GM10266 (cell line): ENCODE data around the gene CCBE1.

Experiments used
- DNase-seq: peaks from one replicate; pipeline ENCODE4 v3.0.0; 2012; ENCODE audit errors: extremely low spot score
- TF ChIP-seq, protein P1 (sequence below): IDR thresholded peaks from 2 replicates; pipeline ENCODE4 v1.5.1; 2012; ENCODE audit warnings: mild to moderate bottlenecking, low read depth; ENCODE audit not compliant: control insufficient read depth, insufficient read depth; ENCODE audit errors: missing control alignments

CCBE1 gene

DNA sequence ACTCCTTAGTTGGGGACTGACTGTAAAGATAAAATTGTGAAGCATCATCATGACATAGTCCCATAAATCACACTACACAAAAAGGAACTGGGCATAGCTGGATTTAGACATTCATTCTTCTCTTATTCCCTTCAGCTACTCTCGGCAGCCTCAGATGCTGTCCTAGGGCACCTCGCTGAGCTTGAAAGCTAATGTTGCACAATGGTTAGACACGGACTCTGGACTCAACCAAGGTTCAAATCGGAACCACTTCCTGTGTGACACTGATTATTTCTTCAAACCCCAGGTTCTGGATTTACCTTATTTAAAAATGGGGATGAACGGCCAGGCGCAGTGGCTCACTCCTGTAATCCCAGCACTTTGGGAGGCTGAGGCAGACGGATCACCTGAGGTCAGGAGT is 89.8 kb downstream of the CCBE1 start:
- no peak for DNase-seq
- TF ChIP-seq, protein P1, sequence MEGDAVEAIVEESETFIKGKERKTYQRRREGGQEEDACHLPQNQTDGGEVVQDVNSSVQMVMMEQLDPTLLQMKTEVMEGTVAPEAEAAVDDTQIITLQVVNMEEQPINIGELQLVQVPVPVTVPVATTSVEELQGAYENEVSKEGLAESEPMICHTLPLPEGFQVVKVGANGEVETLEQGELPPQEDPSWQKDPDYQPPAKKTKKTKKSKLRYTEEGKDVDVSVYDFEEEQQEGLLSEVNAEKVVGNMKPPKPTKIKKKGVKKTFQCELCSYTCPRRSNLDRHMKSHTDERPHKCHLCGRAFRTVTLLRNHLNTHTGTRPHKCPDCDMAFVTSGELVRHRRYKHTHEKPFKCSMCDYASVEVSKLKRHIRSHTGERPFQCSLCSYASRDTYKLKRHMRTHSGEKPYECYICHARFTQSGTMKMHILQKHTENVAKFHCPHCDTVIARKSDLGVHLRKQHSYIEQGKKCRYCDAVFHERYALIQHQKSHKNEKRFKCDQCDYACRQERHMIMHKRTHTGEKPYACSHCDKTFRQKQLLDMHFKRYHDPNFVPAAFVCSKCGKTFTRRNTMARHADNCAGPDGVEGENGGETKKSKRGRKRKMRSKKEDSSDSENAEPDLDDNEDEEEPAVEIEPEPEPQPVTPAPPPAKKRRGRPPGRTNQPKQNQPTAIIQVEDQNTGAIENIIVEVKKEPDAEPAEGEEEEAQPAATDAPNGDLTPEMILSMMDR = no peak

DNA sequence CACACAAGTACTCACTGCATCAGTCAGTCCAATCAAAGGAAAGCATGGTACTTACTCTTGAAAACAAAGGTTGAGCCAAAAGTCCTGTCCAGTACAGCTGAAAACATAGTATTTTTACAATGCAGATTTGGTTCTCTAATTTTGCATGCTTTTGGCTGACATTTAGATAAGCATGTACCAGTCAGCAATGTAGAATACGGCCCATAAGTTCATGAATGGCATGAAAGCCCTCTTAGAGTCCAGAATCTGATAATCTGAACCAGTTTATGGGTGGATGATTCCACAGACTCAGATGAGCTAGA is 90.2 kb downstream of the CCBE1 start:
- TF ChIP-seq, protein P1 = no peak
- no peak for DNase-seq

DNA sequence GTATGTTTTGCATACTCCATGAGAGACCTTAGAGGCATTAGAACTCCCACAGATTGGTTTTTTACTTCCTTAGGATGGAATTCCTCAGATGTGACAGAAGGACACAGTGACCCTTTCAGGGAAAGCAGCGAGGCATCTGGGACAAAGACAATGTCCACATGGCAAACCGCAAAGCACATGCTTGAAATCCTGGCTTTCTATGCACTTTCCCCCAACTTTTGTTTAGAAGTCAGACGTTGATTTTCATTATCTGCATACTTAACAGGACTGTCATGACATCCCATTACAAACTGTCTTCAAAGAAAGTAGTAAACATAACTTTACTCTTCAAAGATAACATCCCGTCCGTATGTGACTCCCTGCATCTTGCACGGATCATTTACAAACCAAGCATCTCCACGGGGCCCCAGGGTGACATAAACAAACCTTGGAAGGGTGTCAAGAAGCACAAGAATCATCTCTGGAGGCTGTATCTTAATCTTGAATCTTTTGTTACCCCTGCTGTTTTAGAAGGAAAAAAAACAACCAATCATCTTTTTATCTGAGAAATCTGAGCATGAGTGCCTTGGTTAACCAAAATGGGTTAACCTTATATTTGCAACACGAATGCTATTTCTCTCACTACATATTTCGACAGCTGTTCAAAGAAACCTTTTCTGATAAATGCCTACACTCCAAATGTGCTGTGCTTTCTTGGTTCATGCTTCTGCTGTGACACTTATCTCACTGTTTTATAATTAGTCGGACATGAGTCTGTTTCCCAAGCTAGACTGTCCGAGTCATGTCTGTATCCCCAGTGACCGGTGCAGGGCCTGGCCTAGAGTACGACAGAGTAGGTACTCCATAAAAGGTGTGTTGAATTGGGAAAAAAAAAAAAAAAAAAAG is 90.8 kb downstream of the CCBE1 start:
- TF ChIP-seq, protein P1 = no peak
- no peak for DNase-seq

DNA sequence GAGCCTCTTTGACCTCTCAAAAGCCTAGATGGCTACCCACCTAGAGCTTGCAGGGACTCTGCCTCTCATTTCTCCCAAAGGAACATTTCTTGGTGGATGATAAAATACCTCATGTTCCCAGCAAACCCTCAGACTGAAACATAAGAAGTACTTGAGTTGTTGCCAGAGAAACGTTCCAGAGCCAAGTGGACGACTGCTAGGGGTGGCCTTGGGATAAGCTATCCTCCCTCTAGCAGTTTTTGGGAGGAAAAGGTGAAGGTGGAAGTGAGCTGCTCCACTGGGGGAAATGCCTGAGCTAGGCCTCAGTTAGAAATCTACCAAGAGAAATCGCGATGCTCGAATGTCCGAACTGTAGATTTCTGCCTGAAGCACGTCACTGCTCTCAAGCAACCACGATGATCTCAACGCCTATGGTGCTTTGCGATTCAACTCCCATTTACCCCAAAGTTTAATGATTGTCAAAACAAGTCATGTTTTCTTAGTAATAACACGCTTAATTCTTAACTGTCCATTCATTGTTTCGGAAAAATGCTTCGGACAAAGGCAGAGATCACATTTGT is 91.5 kb downstream of the CCBE1 start:
- TF ChIP-seq, protein P1 = no peak
- no peak for DNase-seq

DNA sequence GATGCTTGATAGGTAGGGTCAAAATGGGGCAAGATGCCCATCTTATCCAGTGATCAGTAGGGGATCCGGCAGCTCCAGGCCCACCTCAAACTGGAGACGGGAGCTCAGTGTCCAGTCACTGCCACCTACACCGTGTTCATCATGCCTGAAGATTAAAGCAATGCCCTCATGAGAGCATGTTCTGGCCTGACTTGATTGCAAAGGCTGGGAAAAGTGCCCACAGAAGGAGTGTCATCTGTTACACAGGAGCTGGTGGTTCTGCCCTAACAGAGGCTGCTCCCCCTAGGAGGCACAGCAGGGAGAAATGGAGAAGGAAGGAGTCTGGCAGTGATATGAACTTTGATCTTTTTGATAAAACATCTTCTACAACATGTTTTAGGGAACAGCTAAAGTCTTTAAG is 92.3 kb downstream of the CCBE1 start:
- TF ChIP-seq, protein P1 = no peak
- no peak for DNase-seq

DNA sequence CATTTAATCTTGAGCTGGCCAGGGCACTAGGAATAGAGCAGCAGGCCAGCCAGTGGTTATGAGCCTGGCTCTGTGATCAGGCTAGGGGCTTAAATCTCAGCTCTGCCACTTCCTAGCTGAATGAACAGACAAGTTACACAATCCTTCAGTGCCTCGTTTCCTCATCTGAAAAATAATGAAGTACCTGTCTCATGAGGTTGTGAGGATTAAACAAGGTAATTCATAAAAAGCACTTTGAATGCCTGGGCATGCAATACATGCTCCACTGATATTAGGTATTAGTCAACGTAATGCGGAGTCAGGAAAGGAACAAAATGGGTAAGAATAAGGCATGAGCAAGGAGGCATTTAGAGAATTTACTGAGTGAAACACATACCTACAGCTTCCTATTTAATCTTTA is 100.2 kb downstream of the CCBE1 start:
- DNase-seq = no peak
- TF ChIP-seq, protein P1 = no peak

DNA sequence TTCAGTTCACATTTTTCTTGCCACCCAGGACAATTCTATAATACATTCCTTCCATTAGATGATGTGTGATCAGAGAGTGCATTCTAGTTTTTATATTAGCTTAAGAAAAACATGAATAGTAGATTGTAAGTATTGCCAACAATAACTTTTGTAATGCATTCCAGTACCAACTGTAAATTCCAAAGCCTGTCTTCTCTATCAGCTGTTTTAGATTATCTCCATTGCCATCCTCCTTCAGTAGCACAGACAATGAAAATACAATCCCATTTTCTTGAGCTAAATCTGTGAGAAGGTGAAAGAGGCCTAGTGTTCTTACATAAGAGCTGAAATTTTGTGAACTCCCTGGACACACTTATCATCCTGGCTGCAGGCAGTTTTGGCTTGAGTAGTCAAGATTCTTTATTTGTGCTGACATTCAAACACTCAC is 103.9 kb downstream of the CCBE1 start:
- no peak for DNase-seq
- TF ChIP-seq, protein P1 = no peak
